Islet precursor cell (in vitro differentiated cells): Measurements from ENCODE around the gene AHCYL2.
"Not testable (repeated sequence)": the region's sequence is repeated elsewhere in the genome, so short reads cannot be mapped to it uniquely, and the experiment has no call there.

Source experiments
- DNase-seq: peaks from one replicate; pipeline ENCODE4 v3.0.0-alpha.2; 2018

The AHCYL2 gene

GRCh38 chr7:129245533-129245932 lies 20.7 kb downstream of the AHCYL2 start:
- DNase-seq: no peak

GRCh38 chr7:129247087-129247486 lies 22.3 kb downstream of the AHCYL2 start:
- DNase-seq: no peak

- no peak for DNase-seq
Measured at GRCh38 chr7:129252128-129252527, 27.3 kb downstream of the AHCYL2 start.

- DNase-seq: not testable (repeated sequence)
Measured at GRCh38 chr7:129252603-129253002, 27.8 kb downstream of the AHCYL2 start.

DNA sequence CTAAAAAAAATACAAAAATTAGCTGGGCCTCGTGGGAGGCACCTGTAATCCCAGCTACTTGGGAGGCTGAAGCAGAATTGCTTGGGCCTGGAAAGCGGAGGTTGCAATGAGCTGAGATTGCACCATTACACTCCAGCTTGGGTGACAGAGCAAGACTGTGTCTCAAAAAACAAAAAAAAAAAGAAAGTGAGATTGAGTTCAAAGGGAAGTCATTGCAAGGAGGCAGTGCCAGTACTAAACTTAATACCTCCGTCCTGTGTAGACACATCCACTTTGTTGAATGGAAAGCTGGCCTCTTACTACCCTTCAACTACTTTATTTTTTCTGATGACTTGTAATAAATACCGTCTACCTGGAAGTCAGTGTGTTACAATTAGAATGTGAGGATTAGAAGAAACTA lies 31.0 kb downstream of the AHCYL2 start:
- DNase-seq: no peak

GRCh38 chr7:129256221-129256620 lies 31.4 kb downstream of the AHCYL2 start:
- DNase-seq: no peak

DNA sequence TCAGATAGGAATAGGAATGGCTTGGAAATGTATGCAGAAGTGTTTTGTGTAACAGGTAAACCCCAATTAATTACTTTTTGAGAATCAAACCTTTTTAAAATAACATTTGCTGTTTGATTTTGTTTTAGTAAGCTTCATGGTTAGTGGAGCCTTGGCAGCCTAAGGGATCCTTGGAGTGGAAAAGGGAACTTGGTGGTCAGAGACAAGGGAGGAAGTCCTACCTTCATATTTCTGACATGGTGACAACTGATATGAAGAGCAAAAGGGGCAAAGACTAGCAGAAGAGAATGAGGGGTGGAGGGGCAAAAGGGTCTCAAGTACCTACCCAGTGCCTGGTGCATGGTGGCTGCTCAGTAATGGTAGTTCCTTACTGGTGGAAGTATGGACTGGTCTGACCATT lies 32.3 kb downstream of the AHCYL2 start:
- no peak for DNase-seq

DNA sequence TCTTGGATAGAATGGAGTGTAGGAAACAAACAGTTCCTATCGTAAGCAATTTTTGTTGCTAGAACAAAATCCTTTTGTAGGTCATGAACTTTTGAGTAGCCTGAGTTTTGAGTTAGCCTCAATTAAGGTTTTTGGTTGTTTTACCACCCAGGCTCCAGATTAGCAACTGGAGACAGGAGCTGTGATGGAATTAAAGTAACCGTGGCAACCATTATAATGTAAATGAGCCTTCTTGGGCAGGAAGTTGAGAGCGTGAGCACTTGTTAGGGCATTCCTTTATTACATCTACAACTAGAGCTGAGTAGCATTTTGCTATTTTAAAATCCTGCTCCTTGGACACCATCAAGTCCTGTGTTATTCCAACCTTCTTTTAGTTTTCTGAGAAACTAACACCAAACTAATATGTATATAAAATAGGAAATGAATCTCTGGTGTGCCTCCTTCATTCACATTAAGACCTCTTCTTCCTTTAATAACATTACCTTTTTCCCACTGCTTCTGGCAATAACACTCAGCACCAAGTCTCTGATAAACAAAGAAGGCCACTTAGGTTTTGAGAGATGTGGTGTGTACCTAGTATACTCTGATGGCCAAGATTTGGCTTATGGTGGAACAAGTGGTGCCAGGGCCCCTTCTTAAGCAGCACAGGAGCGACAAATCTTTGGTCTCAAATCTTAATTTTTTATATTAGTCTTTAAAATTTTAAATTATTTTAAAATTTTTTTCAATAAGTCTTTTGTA lies 34.0 kb downstream of the AHCYL2 start:
- DNase-seq: no peak

DNA sequence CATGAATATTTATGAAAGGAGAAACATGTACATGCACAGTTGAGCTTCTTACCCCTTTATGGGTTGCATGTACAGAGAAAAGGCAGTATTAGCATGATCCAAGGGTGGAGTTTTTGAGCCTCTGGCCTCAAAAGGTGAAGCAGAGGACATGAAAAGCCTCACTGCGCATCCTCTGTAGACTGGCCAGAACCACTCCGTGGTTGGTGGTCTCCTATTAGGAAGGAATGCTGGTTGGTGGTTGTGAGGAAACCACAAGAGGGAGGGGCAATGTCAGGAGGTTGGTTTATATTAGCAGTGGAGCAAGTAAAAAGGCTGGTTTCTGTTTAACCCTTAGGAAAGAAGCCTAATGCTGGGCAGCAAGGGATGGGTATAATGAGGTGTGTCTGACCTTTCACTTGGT lies 37.5 kb downstream of the AHCYL2 start:
- peak; percentile 67 for DNase-seq

DNA sequence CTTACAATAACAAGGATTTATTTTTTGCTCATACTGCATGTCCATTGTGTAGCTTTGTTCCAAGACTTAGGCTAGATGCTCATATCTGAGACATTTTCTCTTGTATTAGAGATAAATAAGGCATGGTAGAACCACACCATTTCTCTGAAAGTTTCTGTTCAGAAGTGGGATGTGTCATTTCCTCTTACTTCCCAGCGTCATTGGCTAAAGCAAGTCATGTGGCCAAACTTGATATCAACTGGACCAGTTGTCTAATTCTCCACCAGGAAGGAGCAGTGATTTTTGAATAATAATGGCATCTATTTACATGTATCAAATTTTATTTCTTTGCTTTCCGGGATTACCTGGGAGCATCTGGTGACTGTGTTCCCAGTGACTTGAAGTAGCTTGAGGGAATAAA lies 38.3 kb downstream of the AHCYL2 start:
- DNase-seq: no peak

DNA sequence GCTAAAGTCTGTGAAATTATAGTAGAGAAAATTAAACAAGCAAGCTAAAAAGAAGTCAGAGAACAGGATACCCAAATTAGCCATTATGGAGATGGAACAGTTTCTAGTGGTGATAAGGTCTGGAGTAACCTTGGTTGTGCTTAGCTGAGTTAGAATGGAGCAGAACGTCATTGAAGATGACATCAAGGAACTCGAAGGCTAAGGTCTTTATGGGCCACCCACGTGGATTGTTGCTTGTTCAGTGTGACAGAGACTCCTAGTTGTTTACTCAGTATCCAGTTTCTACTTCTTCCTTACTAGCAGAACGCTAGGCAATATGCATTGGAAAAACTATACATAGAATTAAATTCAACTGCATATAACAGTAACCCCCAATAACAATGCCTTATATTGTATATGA lies 39.7 kb downstream of the AHCYL2 start:
- DNase-seq: no peak

DNA sequence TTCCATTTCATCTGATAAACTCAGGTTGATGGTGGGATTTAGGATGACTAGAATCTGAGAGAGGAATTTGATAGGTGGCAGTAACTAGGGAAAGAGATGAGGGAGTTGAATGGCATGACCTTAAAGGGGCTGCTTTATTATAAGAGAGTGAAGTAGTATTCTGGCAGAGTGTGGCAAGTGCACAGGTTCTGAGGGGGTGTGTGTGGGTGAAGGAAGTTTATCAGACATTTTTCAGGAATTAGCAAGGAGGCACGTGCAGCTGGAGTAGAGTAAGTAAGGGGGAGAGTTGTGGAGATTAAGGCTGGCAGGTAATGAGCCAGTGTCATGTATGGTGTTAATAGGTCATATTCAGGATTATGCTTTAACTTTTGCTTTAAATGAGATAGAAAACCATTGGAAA lies 40.5 kb downstream of the AHCYL2 start:
- no peak for DNase-seq

DNA sequence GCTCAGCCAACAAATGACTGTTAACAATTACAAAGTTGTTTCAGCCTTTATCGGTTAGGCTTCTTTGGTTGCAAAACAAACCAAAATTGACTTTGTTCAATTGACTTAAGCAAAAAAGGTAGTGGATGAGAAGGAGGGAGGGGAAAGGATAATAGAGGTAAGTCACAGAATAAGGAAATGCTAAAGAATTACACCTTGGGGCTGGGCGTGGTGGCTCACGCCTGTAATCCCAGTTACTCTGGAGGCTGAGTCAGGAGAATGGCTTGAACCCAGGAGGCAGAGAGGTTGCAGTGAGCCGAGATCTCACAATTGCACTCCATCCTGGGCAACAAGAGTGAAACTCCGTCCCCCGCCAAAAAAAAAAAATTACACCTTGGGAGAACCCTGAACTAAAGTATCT lies 41.4 kb downstream of the AHCYL2 start:
- DNase-seq: no peak

DNA sequence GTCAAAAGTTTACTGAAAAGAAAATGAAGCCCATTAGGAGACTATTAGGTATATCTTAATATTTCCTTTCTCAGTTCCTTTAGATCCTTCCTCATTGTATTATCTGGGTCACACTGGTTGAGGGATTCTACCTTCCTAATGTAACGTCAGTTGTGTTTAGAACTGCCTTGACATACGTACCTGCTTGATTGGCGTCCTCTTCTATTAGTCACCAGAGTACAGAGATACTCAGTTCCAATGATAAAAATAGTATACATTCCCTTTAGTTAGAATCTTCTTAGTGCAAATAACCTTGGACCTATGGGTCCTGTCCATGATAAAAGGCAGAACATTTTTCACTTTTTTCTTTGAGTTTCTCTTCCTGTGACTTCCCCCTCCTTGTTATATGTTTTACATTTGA lies 45.2 kb downstream of the AHCYL2 start:
- DNase-seq: no peak

GRCh38 chr7:129271500-129272355 lies 46.9 kb downstream of the AHCYL2 start:
- DNase-seq: peak; percentile 62

DNA sequence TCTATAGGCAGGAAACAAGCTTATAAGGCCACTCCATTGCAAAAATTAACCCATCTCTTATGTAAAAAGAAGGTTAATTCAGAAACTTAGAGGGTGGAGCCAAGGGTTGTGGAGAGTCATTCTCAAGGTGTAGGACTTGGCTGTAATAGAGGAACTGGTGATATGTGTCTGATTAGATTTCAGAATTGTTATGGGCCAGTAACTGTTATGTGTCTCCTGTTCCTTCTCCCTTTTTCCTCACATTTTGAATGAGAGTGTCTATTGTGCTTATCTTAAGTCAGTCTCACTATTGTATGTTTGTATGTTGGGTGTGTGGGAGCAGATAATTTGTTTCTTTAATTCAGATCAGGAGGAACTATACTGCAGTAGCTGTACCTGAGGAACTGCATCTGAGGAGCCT lies 49.1 kb downstream of the AHCYL2 start:
- DNase-seq: no peak

DNA sequence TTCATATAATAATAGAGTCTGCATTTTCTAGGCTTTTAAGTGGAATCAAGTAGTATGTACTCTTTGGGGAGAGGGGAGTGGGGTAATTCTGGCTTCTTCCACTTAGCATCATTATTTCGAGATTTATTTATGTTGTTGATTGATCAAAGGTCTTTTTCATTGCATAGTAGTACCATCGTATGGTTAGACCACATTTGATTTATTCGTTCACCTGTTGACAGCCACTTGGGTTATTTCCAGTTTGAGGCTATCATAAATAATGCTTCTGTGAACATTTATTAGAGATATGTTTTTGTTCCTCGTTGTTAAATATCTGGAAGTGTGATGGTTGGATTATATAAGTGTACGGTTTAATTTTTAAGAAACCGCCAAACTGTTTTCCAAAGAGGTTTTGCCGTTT lies 52.8 kb downstream of the AHCYL2 start:
- DNase-seq: no peak

DNA sequence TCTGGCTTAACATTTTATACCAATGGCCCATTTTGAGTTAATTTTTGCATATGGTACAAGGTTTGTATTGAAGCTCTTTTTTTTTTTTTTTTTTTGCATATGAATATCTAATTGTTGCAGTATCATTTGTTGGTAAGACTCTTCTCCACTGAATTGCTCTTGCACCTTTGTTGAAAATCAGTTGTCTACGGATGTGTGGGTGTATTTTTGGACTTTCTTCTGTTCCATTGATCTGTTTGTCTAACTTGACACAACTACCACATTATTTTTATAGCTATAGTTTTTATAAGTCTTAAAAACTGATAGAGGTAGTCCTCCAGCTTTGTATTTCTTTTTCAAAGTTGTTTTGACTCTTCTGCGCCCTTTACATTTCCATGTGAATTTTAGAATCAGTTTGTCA lies 53.9 kb downstream of the AHCYL2 start:
- no peak for DNase-seq

GRCh38 chr7:129279757-129280156 lies 54.9 kb downstream of the AHCYL2 start:
- DNase-seq: no peak

DNA sequence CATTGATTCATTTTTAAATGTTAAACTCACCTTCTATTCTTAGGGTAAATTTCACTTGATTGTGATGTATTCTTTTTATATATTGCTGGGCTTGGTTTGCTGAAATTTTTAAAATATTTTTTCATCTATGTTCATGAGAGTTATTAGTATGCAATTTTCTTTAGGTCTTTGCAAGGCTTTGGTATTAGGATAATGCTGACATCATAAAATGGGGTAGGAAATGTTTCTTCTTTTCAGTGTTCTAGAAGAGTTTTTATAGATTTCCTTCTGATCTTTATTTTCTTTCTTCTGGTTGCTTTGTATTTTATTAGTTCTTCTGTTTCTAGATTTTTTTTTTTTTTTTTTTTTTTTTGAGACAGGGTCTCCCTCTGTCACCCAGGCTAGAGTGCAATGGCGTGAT lies 56.3 kb downstream of the AHCYL2 start:
- no peak for DNase-seq

GRCh38 chr7:129282865-129283264 lies 58.0 kb downstream of the AHCYL2 start:
- no peak for DNase-seq

- no peak for DNase-seq
Measured at GRCh38 chr7:129283936-129284335, 59.1 kb downstream of the AHCYL2 start.

DNA sequence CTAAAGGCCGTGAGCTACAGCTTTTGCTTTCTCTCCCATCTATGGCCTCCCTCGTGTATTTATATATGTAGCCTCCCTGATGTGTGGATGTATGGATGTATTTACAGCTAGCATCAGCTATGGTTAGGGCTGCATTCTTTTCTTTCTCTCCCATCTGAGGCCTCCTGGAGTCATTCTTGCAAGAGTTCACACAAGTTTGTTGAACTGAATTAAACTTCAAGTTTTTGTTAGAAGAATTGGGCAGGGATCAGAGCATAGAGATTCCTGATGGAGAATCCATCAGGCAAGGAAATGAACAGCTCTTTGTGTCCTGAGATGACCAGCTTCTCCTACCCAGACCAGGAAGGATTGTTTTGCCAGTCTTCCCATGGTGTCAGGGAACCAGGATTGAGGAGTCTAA lies 60.3 kb downstream of the AHCYL2 start:
- no peak for DNase-seq

DNA sequence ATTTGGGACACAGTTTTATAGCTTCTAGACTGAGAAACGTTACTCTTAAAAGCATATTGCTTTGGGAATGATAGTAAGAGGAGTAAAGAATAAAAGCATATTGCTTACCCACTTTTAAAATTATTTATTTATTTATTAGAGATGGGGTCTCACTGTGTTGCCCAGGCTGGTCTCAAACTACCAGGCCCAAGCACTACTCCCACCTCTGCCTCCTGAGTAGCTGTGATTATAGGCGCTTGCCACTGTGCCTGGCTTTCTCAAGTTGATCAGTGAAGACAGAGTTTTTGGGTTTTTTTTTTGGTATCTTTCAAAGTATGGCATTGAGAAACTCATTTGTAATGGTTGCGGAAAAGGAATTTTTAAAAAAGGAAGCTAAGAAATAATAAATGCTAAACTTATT lies 68.0 kb downstream of the AHCYL2 start:
- no peak for DNase-seq

GRCh38 chr7:129295015-129295423 lies 70.2 kb downstream of the AHCYL2 start:
- no peak for DNase-seq
